SK-N-SH treated with all-trans-retinoic acid at 6 μM for 48 hours (cell line): Measurements from ENCODE around the gene WDR17.

Experiments used
- ATAC-seq: fragments of 200-7000 bp; cut with Tn5 transposase; 3 replicates; pipeline ENCODE4 v1.9.1; 2020; ENCODE audit warnings: mild to moderate bottlenecking, moderate library complexity
- BACH2 ChIP-seq: fragments of 250-450 bp; sonication (Bioruptor Pico); IDR thresholded peaks from 2 replicates; pipeline ENCODE4 v1.9.0; 2021; ENCODE audit warnings: mild to moderate bottlenecking, borderline replicate concordance
- CSDC2 ChIP-seq: fragments of 250-450 bp; sonication (Bioruptor Pico); IDR thresholded peaks from 2 replicates; pipeline ENCODE4 v1.5.0; 2020; ENCODE audit warnings: mild to moderate bottlenecking, moderate library complexity
- CSRNP3 ChIP-seq: fragments of 250-450 bp; sonication (Bioruptor Pico); IDR thresholded peaks from 2 replicates; pipeline ENCODE4 v1.5.1; 2021; ENCODE audit warnings: mild to moderate bottlenecking, moderate library complexity
- ESRRG ChIP-seq: fragments of 250-450 bp; sonication (Bioruptor Pico); IDR thresholded peaks from 2 replicates; pipeline ENCODE4 v1.6.1; 2021; ENCODE audit warnings: mild to moderate bottlenecking
- GLIS3 ChIP-seq: fragments of 250-450 bp; sonication (Bioruptor Pico); IDR thresholded peaks from 2 replicates; pipeline ENCODE4 v1.5.0; 2020; ENCODE audit warnings: mild to moderate bottlenecking, moderate library complexity
- ISL1 ChIP-seq: fragments of 250-450 bp; sonication (Bioruptor Pico); IDR thresholded peaks from 2 replicates; pipeline ENCODE4 v2.1.2; 2022; ENCODE audit warnings: mild to moderate bottlenecking, moderate library complexity
- OSR1 ChIP-seq: fragments of 250-450 bp; sonication (Bioruptor Pico); IDR thresholded peaks from 2 replicates; pipeline ENCODE4 v1.8.0; 2022; ENCODE audit warnings: moderate library complexity, mild to moderate bottlenecking, inconsistent platforms
- POU6F1 ChIP-seq: fragments of 250-450 bp; sonication (Bioruptor Pico); IDR thresholded peaks from 2 replicates; pipeline ENCODE4 v1.8.0; 2021; ENCODE audit warnings: low read depth, mild to moderate bottlenecking, moderate library complexity, borderline replicate concordance
- PPARA ChIP-seq: fragments of 250-450 bp; sonication (Bioruptor Pico); IDR thresholded peaks from 2 replicates; pipeline ENCODE4 v1.5.0; 2020; ENCODE audit warnings: mild to moderate bottlenecking, borderline replicate concordance
- RARB ChIP-seq: fragments of 250-450 bp; sonication (Bioruptor Pico); IDR thresholded peaks from 2 replicates; pipeline ENCODE4 v1.8.0; 2021; ENCODE audit warnings: mild to moderate bottlenecking, moderate library complexity
- SNAI2 ChIP-seq: fragments of 250-450 bp; sonication (Bioruptor Pico); IDR thresholded peaks from 2 replicates; pipeline ENCODE4 v1.5.0; 2020; ENCODE audit warnings: mild to moderate bottlenecking, moderate library complexity
- TCF4 ChIP-seq: fragments of 250-450 bp; sonication (Bioruptor Pico); IDR thresholded peaks from 2 replicates; pipeline ENCODE4 v1.8.0; 2021; ENCODE audit warnings: mild to moderate bottlenecking, moderate library complexity, borderline replicate concordance
- TOX ChIP-seq: fragments of 250-450 bp; sonication (Bioruptor Pico); IDR thresholded peaks from 2 replicates; pipeline ENCODE4 v1.8.0; 2021; ENCODE audit warnings: mild to moderate bottlenecking, moderate library complexity, borderline replicate concordance
- ZC3H10 ChIP-seq: fragments of 250-450 bp; sonication (Bioruptor Pico); IDR thresholded peaks from 2 replicates; pipeline ENCODE4 v1.5.1; 2021; ENCODE audit warnings: mild to moderate bottlenecking, moderate library complexity
- ZFP3 ChIP-seq: fragments of 250-450 bp; sonication (Bioruptor Pico); IDR thresholded peaks from 2 replicates; pipeline ENCODE4 v1.5.0; 2020; ENCODE audit warnings: mild to moderate bottlenecking, moderate library complexity
- ZNF565 ChIP-seq: fragments of 450-650 bp; formaldehyde crosslinking; conservative IDR thresholded peaks from 2 replicates; pipeline ENCODE4 v1.5.0; 2020; ENCODE audit warnings: low read depth, mild to moderate bottlenecking, moderate library complexity
- ZNF70 ChIP-seq: fragments of 450-650 bp; formaldehyde crosslinking; IDR thresholded peaks from 2 replicates; pipeline ENCODE4 v1.5.0; 2020; ENCODE audit warnings: mild to moderate bottlenecking, moderate library complexity
- ZNF8 ChIP-seq: fragments of 450-650 bp; formaldehyde crosslinking; IDR thresholded peaks from 2 replicates; pipeline ENCODE4 v1.5.0; 2020; ENCODE audit warnings: mild to moderate bottlenecking, moderate library complexity
- TF ChIP-seq, protein P1 (sequence below): fragments of 250-450 bp; sonication (Bioruptor Pico); IDR thresholded peaks from 2 replicates; pipeline ENCODE4 v1.5.1; 2020; ENCODE audit warnings: low read depth, mild to moderate bottlenecking, moderate library complexity
- TF ChIP-seq, protein P2 (sequence below): fragments of 250-450 bp; sonication (Bioruptor Pico); IDR thresholded peaks from 2 replicates; pipeline ENCODE4 v1.8.0; 2020; ENCODE audit warnings: mild to moderate bottlenecking, moderate library complexity, borderline replicate concordance
- TF ChIP-seq, protein P3 (sequence below): fragments of 250-450 bp; sonication (Bioruptor Pico); IDR thresholded peaks from 2 replicates; pipeline ENCODE4 v1.5.0; 2020; ENCODE audit warnings: mild to moderate bottlenecking, moderate library complexity

WDR17 gene

DNA sequence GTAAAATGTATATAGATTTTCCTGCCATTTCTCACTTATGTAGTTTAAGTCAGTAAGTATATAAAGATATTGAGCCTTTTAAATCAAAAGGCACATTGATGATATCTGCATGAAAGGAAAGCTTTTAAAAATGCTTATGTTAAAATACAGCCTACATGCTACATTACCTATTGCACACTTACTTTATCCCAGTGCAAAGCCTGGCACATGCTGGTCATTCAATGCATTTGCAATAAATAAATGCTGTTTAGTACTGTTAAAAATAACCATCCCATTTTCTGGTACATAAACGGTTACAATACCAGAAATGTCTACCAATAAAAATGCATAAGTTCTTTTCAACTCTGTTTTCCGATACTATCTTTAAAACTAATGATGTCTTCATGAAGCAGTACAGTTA, 151.9 kb downstream of the WDR17 start:
- ATAC-seq: no peak; the same call in 2 of the 3 replicates
- TF ChIP-seq GLIS3 (no peak), CSDC2 (CRISPR knock-in tag) (no peak), ESRRG (CRISPR knock-in tag) (no peak), CSRNP3 (CRISPR knock-in tag) (no peak), TCF4 (no peak)
- TF ChIP-seq, all 23 proteins: peak for 0

- ATAC-seq: no peak
- TF ChIP-seq, protein P1, sequence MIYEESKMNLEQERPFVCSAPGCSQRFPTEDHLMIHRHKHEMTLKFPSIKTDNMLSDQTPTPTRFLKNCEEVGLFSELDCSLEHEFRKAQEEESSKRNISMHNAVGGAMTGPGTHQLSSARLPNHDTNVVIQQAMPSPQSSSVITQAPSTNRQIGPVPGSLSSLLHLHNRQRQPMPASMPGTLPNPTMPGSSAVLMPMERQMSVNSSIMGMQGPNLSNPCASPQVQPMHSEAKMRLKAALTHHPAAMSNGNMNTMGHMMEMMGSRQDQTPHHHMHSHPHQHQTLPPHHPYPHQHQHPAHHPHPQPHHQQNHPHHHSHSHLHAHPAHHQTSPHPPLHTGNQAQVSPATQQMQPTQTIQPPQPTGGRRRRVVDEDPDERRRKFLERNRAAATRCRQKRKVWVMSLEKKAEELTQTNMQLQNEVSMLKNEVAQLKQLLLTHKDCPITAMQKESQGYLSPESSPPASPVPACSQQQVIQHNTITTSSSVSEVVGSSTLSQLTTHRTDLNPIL (CRISPR knock-in tag): no peak
- TF ChIP-seq, protein P2, sequence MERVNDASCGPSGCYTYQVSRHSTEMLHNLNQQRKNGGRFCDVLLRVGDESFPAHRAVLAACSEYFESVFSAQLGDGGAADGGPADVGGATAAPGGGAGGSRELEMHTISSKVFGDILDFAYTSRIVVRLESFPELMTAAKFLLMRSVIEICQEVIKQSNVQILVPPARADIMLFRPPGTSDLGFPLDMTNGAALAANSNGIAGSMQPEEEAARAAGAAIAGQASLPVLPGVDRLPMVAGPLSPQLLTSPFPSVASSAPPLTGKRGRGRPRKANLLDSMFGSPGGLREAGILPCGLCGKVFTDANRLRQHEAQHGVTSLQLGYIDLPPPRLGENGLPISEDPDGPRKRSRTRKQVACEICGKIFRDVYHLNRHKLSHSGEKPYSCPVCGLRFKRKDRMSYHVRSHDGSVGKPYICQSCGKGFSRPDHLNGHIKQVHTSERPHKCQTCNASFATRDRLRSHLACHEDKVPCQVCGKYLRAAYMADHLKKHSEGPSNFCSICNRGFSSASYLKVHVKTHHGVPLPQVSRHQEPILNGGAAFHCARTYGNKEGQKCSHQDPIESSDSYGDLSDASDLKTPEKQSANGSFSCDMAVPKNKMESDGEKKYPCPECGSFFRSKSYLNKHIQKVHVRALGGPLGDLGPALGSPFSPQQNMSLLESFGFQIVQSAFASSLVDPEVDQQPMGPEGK (CRISPR knock-in tag): no peak
- TF ChIP-seq ZC3H10 (CRISPR knock-in tag) (no peak), OSR1 (CRISPR knock-in tag) (no peak), ZNF8 (no peak), POU6F1 (CRISPR knock-in tag) (no peak), BACH2 (CRISPR knock-in tag) (no peak), SNAI2 (no peak), RARB (CRISPR knock-in tag) (no peak), ZNF565 (CRISPR knock-in tag) (no peak), ZFP3 (no peak), TCF4 (no peak), CSRNP3 (CRISPR knock-in tag) (no peak)
These were observed 156.5 kb downstream of the WDR17 start for GRCh38 chr4:176222149-176222548.

- TF ChIP-seq ESRRG (CRISPR knock-in tag) (no peak), ZFP3 (no peak), CSRNP3 (CRISPR knock-in tag) (no peak), OSR1 (CRISPR knock-in tag) (no peak), RARB (CRISPR knock-in tag) (no peak), ZNF70 (CRISPR knock-in tag) (no peak), TOX (CRISPR knock-in tag) (no peak), ZNF8 (no peak), ISL1 (CRISPR knock-in tag) (no peak), ZNF565 (CRISPR knock-in tag) (no peak), TCF4 (no peak), PPARA (CRISPR knock-in tag) (no peak), BACH2 (CRISPR knock-in tag) (no peak)
- TF ChIP-seq, protein P1 (CRISPR knock-in tag): no peak
- TF ChIP-seq, protein P3, sequence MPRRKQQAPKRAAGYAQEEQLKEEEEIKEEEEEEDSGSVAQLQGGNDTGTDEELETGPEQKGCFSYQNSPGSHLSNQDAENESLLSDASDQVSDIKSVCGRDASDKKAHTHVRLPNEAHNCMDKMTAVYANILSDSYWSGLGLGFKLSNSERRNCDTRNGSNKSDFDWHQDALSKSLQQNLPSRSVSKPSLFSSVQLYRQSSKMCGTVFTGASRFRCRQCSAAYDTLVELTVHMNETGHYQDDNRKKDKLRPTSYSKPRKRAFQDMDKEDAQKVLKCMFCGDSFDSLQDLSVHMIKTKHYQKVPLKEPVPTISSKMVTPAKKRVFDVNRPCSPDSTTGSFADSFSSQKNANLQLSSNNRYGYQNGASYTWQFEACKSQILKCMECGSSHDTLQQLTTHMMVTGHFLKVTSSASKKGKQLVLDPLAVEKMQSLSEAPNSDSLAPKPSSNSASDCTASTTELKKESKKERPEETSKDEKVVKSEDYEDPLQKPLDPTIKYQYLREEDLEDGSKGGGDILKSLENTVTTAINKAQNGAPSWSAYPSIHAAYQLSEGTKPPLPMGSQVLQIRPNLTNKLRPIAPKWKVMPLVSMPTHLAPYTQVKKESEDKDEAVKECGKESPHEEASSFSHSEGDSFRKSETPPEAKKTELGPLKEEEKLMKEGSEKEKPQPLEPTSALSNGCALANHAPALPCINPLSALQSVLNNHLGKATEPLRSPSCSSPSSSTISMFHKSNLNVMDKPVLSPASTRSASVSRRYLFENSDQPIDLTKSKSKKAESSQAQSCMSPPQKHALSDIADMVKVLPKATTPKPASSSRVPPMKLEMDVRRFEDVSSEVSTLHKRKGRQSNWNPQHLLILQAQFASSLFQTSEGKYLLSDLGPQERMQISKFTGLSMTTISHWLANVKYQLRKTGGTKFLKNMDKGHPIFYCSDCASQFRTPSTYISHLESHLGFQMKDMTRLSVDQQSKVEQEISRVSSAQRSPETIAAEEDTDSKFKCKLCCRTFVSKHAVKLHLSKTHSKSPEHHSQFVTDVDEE (CRISPR knock-in tag): no peak
- TF ChIP-seq, protein P2 (CRISPR knock-in tag): no peak
- ATAC-seq: no peak
These were observed 157.9 kb downstream of the WDR17 start for GRCh38 chr4:176223561-176223960.
